ENCODE data around the gene METTL1. TPM values are rescaled to one million over a fixed set of nuclear protein-coding genes. Genes with fewer than 3 reads are reported as not detected.

Gene METTL1
- total and polyA plus RNA-seq, 4 donors: 2.8 to 11.2 (median 7.1) TPM

DNA sequence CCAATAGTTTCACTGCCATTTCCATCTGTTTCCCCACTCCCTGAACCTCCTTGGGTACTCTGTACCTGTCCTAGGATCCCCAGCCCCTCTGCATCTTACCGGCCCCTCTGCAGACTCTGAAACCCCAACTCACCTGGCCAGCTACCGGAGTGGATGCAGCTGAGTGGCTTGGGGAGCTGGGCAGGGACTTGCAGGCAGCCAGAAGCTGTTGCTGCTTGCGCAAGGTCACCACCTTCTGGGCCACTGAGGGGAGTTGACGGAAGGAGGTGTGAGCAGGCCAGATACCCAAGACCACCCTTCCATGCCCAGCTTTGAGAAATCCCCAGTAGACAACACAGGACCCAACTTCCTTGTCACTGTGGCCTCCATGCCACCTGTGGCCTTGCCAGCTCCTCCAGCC is 39.6 kb downstream of the METTL1 start:
- H3K4me1 ChIP-seq (ENCODE audit: control insufficient read depth in 4 of 4, insufficient read depth in 4 of 4, low read length in 3 of 4): peaks cover 3 to 12% (median 8%) of the 10 kb centered on the region in 4 donors
- TF ChIP-seq, protein P1, sequence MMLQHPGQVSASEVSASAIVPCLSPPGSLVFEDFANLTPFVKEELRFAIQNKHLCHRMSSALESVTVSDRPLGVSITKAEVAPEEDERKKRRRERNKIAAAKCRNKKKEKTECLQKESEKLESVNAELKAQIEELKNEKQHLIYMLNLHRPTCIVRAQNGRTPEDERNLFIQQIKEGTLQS (IDR thresholded peaks at IDR 0.05): no peak
- TF ChIP-seq NR2F2 (IDR thresholded peaks at IDR 0.05) (no peak), YY1 (IDR thresholded peaks at IDR 0.05) (no peak), HNF4A (conservative IDR thresholded peaks at IDR 0.05) (no peak), EGR1 (IDR thresholded peaks at IDR 0.05; ENCODE audit: low read depth in 2 of 2) (no peak), HNF4G (IDR thresholded peaks at IDR 0.05) (no peak), RAD21 (IDR thresholded peaks at IDR 0.05) (no peak), FOXA2 (IDR thresholded peaks at IDR 0.05) (no peak)
- TF ChIP-seq, protein P2, sequence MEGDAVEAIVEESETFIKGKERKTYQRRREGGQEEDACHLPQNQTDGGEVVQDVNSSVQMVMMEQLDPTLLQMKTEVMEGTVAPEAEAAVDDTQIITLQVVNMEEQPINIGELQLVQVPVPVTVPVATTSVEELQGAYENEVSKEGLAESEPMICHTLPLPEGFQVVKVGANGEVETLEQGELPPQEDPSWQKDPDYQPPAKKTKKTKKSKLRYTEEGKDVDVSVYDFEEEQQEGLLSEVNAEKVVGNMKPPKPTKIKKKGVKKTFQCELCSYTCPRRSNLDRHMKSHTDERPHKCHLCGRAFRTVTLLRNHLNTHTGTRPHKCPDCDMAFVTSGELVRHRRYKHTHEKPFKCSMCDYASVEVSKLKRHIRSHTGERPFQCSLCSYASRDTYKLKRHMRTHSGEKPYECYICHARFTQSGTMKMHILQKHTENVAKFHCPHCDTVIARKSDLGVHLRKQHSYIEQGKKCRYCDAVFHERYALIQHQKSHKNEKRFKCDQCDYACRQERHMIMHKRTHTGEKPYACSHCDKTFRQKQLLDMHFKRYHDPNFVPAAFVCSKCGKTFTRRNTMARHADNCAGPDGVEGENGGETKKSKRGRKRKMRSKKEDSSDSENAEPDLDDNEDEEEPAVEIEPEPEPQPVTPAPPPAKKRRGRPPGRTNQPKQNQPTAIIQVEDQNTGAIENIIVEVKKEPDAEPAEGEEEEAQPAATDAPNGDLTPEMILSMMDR (IDR thresholded peaks at IDR 0.05; ENCODE audit: low read depth, low read length, missing input control): no peak
- TF ChIP-seq, protein P3, sequence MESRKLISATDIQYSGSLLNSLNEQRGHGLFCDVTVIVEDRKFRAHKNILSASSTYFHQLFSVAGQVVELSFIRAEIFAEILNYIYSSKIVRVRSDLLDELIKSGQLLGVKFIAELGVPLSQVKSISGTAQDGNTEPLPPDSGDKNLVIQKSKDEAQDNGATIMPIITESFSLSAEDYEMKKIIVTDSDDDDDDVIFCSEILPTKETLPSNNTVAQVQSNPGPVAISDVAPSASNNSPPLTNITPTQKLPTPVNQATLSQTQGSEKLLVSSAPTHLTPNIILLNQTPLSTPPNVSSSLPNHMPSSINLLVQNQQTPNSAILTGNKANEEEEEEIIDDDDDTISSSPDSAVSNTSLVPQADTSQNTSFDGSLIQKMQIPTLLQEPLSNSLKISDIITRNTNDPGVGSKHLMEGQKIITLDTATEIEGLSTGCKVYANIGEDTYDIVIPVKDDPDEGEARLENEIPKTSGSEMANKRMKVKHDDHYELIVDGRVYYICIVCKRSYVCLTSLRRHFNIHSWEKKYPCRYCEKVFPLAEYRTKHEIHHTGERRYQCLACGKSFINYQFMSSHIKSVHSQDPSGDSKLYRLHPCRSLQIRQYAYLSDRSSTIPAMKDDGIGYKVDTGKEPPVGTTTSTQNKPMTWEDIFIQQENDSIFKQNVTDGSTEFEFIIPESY (IDR thresholded peaks at IDR 0.05): no peak
- H3K9ac ChIP-seq (ENCODE audit: low read depth in 1 of 2, low read length in 2 of 2): no peak overlapping the region
- no peak overlapping the region for H3K4me3 ChIP-seq (ENCODE audit: low read depth in 1 of 3, low read length in 3 of 3)
- H3K36me3 ChIP-seq (ENCODE audit: control insufficient read depth in 4 of 4, insufficient read depth in 3 of 4, low read depth in 1 of 4, low read length in 3 of 4): no peaks in the 10 kb centered on the region
- H3K27me3 ChIP-seq (ENCODE audit: control insufficient read depth in 4 of 4, insufficient read depth in 4 of 4, low read length in 3 of 4): peaks cover 0 to 9% (median 2%) of the 10 kb centered on the region in 4 donors
- 85% methylated on average over 4 of the region's 4 CpGs for WGBS
- no peak for DNase-seq (ENCODE audit: low spot score)
- H3K27ac ChIP-seq (ENCODE audit: low read depth in 1 of 2, low read length in 2 of 2): no peak overlapping the region
- no peaks in the 10 kb centered on the region for H3K9me3 ChIP-seq (ENCODE audit: control insufficient read depth in 4 of 4, low read length in 3 of 4)

DNA sequence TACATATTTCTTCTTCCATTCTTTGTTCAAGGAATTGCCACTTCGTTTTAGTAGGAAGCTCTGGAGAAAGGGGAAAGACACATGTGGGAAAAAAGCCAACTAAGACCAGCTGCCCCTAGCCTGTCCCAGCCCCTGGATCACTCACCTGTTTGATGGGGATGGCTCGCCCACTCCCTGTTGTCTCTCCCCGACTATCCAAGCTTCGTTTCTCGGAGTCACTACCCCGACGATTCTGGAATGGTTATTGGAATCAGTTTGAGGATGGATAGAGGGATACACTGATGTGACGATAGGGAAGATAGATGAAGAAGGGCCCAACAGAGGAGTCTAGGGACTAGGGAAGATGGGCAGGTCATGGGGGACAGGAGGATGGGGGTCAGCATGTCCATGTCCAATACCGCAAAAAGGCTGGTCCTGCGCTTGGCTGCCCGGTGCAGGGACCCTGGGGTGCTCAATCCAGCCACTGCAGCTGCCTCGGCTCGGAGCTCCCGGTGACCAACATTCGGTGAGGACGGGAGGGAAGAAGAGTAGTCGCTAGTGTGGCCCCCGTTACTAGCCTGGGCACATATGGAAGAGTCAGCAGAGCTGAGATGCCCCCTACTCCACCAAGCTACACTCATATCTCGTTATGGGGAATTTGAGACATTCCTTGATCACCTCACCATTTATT is 40.4 kb downstream of the METTL1 start:
- Histone ChIP-seq H3K36me3 (ENCODE audit: control insufficient read depth in 4 of 4, insufficient read depth in 3 of 4, low read depth in 1 of 4, low read length in 3 of 4) (no peaks in the 10 kb centered on the region), H3K4me1 (ENCODE audit: control insufficient read depth in 4 of 4, insufficient read depth in 4 of 4, low read length in 3 of 4) (peaks cover 3 to 15% (median 8%) of the 10 kb centered on the region in 4 donors), H3K4me3 (ENCODE audit: low read depth in 1 of 3, low read length in 3 of 3) (no peak overlapping the region), H3K27ac (ENCODE audit: low read depth in 1 of 2, low read length in 2 of 2) (no peak overlapping the region), H3K9me3 (ENCODE audit: control insufficient read depth in 4 of 4, low read length in 3 of 4) (no peaks in the 10 kb centered on the region), H3K9ac (ENCODE audit: low read depth in 1 of 2, low read length in 2 of 2) (no peak overlapping the region), H3K27me3 (ENCODE audit: control insufficient read depth in 4 of 4, insufficient read depth in 4 of 4, low read length in 3 of 4) (peaks cover 0 to 2% (median 0%) of the 10 kb centered on the region in 4 donors)
- TF ChIP-seq FOXA1 (IDR thresholded peaks at IDR 0.05) (no peak), FOXA2 (IDR thresholded peaks at IDR 0.05) (no peak), EGR1 (IDR thresholded peaks at IDR 0.05; ENCODE audit: low read depth in 2 of 2) (no peak), YY1 (IDR thresholded peaks at IDR 0.05) (no peak), RAD21 (IDR thresholded peaks at IDR 0.05) (no peak), NR2F2 (IDR thresholded peaks at IDR 0.05) (no peak), RXRA (IDR thresholded peaks at IDR 0.05) (no peak), SP1 (IDR thresholded peaks at IDR 0.05) (no peak), TAF1 (conservative IDR thresholded peaks at IDR 0.05) (no peak), JUND (IDR thresholded peaks at IDR 0.05) (no peak), HNF4A (conservative IDR thresholded peaks at IDR 0.05) (no peak), GABPA (IDR thresholded peaks at IDR 0.05 in 1 of 2, conservative IDR thresholded peaks at IDR 0.05 in 1 of 2) (no peak), HNF4G (IDR thresholded peaks at IDR 0.05) (no peak)
- TF ChIP-seq, protein P1 (IDR thresholded peaks at IDR 0.05): no peak
- TF ChIP-seq, protein P4, sequence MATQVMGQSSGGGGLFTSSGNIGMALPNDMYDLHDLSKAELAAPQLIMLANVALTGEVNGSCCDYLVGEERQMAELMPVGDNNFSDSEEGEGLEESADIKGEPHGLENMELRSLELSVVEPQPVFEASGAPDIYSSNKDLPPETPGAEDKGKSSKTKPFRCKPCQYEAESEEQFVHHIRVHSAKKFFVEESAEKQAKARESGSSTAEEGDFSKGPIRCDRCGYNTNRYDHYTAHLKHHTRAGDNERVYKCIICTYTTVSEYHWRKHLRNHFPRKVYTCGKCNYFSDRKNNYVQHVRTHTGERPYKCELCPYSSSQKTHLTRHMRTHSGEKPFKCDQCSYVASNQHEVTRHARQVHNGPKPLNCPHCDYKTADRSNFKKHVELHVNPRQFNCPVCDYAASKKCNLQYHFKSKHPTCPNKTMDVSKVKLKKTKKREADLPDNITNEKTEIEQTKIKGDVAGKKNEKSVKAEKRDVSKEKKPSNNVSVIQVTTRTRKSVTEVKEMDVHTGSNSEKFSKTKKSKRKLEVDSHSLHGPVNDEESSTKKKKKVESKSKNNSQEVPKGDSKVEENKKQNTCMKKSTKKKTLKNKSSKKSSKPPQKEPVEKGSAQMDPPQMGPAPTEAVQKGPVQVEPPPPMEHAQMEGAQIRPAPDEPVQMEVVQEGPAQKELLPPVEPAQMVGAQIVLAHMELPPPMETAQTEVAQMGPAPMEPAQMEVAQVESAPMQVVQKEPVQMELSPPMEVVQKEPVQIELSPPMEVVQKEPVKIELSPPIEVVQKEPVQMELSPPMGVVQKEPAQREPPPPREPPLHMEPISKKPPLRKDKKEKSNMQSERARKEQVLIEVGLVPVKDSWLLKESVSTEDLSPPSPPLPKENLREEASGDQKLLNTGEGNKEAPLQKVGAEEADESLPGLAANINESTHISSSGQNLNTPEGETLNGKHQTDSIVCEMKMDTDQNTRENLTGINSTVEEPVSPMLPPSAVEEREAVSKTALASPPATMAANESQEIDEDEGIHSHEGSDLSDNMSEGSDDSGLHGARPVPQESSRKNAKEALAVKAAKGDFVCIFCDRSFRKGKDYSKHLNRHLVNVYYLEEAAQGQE (IDR thresholded peaks at IDR 0.05): no peak
- TF ChIP-seq, protein P3 (IDR thresholded peaks at IDR 0.05): no peak
- TF ChIP-seq, protein P5, sequence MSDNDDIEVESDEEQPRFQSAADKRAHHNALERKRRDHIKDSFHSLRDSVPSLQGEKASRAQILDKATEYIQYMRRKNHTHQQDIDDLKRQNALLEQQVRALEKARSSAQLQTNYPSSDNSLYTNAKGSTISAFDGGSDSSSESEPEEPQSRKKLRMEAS (IDR thresholded peaks at IDR 0.05): no peak
- TF ChIP-seq, protein P2 (IDR thresholded peaks at IDR 0.05; ENCODE audit: low read depth, low read length, missing input control): no peak
- 82% methylated on average over 19 of the region's 19 CpGs for WGBS
- no peak for DNase-seq (ENCODE audit: low spot score)
